Naive thymus-derived CD8-positive, alpha-beta T cell (primary cell): ENCODE measurements around the gene IFNA5. TPM values are rescaled to one million over a fixed set of nuclear protein-coding genes. Genes with fewer than 3 reads are reported as not detected.

ENCODE experiments used
- ATAC-seq, 2 donors: fragments of 150-1000 bp; cut with Tn5 transposase in 1 of 2; sonication (Bioruptor Pico), chemical (Tn5 transposase) in 1 of 2; 1 replicate in 1 of 2; 2 replicates in 1 of 2; pipeline ENCODE4 v1.10.0; 2021; ENCODE audit warnings: mild to moderate bottlenecking in 2 of 2, moderate library complexity in 2 of 2
- POLR2A ChIA-PET: fragments of 350-600 bp; sonication (Branson Sonifier 250); formaldehyde crosslinking; loops from one replicate; lab custom pipeline; 2021; ENCODE audit warnings: antibody characterized with exemption; lab: Charles Lee
- DNase-seq, 10 donors: peaks; one replicate each; pipeline versions ENCODE4 v3.0.0 to v3.0.0-alpha.2; 2020 to 2022
- H3K27ac Mint-ChIP-seq, 10 donors: one replicate each; pipeline ENCODE4 v1.8.0; 2020 to 2022; ENCODE audit warnings: mild to moderate bottlenecking in 10 of 10, mixed read lengths in 10 of 10, moderate library complexity in 4 of 10, inconsistent platforms in 1 of 10
- H3K27me3 Mint-ChIP-seq, 5 donors: one replicate each; pipeline ENCODE4 v1.8.0; 2021 to 2022; ENCODE audit warnings: mixed read lengths in 5 of 5
- H3K36me3 Mint-ChIP-seq, 3 donors: one replicate each; pipeline ENCODE4 v1.8.0; 2020 to 2022; ENCODE audit warnings: mixed read lengths in 3 of 3, mild to moderate bottlenecking in 2 of 3, inconsistent platforms in 1 of 3
- H3K4me1 Mint-ChIP-seq, 4 donors: one replicate each; pipeline ENCODE4 v1.8.0; 2021 to 2022; ENCODE audit warnings: mixed read lengths in 4 of 4
- H3K4me3 Mint-ChIP-seq, 10 donors: one replicate each; pipeline ENCODE4 v1.8.0; 2020 to 2022; ENCODE audit warnings: mild to moderate bottlenecking in 10 of 10, mixed read lengths in 10 of 10, moderate library complexity in 6 of 10, inconsistent platforms in 1 of 10
- H3K9me3 Mint-ChIP-seq, 9 donors: one replicate each; pipeline ENCODE4 v1.8.0; 2020 to 2022; ENCODE audit warnings: mixed read lengths in 9 of 9, mild to moderate bottlenecking in 3 of 9, inconsistent platforms in 1 of 9, moderate library complexity in 1 of 9
- polyA plus RNA-seq, 3 donors: library from polyadenylated mRNA; unstranded; fragments of 300-500 nt; fragmentation: Illumina TruSeq; gene quantifications; one replicate each; pipeline ENCODE4 v1.2.3, GENCODE V29; 2021
- total RNA-seq, 8 experiments: library from RNA in 2 of 8; stranded (reverse) in 2 of 8; gene quantifications; one replicate each; pipeline ENCODE4 v1.2.3 and lab custom pipeline; 2021 to 2026

Gene IFNA5
- total and polyA plus RNA-seq, 5 experiments from 2014 or later = 0.52 TPM; not detected in 4

- no peak overlapping the region for H3K27ac Mint-ChIP-seq
- ATAC-seq = no peak
- POLR2A ChIA-PET = no interaction called here
- peaks cover 0 to 5% (median 0%) of the 10 kb centered on the region in 3 donors for H3K36me3 Mint-ChIP-seq
- no peak for DNase-seq
- H3K27me3 Mint-ChIP-seq = peaks cover 11 to 39% (median 16%) of the 10 kb centered on the region in 5 donors
- no peak overlapping the region for H3K4me3 Mint-ChIP-seq
- no peaks in the 10 kb centered on the region for H3K4me1 Mint-ChIP-seq
- H3K9me3 Mint-ChIP-seq = no peaks in the 10 kb centered on the region
These were observed 17.8 kb downstream of the IFNA5 start for GRCh38 chr9:21287280-21287679.

- POLR2A ChIA-PET = no interaction called here
- Mint-ChIP-seq H3K9me3 (no peaks in the 10 kb centered on the region), H3K27me3 (peaks cover 12 to 39% (median 15%) of the 10 kb centered on the region in 5 donors), H3K27ac (no peak overlapping the region), H3K36me3 (peaks cover 0 to 5% (median 0%) of the 10 kb centered on the region in 3 donors), H3K4me1 (no peaks in the 10 kb centered on the region), H3K4me3 (no peak overlapping the region)
- DNase-seq (no peak), ATAC-seq (no peak)
These were observed 18.5 kb downstream of the IFNA5 start for GRCh38 chr9:21286659-21287058.

GRCh38 chr9:21286099-21286498, 19.0 kb downstream of the IFNA5 start:
- POLR2A ChIA-PET = no interaction called here
- peaks cover 0 to 5% (median 0%) of the 10 kb centered on the region in 3 donors for H3K36me3 Mint-ChIP-seq
- no peak overlapping the region for H3K27ac Mint-ChIP-seq
- no peaks in the 10 kb centered on the region for H3K4me1 Mint-ChIP-seq
- no peak for ATAC-seq
- H3K27me3 Mint-ChIP-seq = peaks cover 12 to 39% (median 17%) of the 10 kb centered on the region in 5 donors
- H3K9me3 Mint-ChIP-seq = no peaks in the 10 kb centered on the region
- no peak overlapping the region for H3K4me3 Mint-ChIP-seq
- DNase-seq = no peak

GRCh38 chr9:21281275-21281674, 23.8 kb downstream of the IFNA5 start:
- no peak for ATAC-seq
- POLR2A ChIA-PET = no interaction called here
- H3K4me1 Mint-ChIP-seq = no peaks in the 10 kb centered on the region
- peaks cover 11 to 24% (median 16%) of the 10 kb centered on the region in 5 donors for H3K27me3 Mint-ChIP-seq
- no peak overlapping the region for H3K4me3 Mint-ChIP-seq
- no peaks in the 10 kb centered on the region for H3K36me3 Mint-ChIP-seq
- H3K27ac Mint-ChIP-seq = peak overlapping the region in 1 of 10 donors; percentile 82
- DNase-seq = no peak
- H3K9me3 Mint-ChIP-seq = peaks cover 0 to under 1% (median 0%) of the 10 kb centered on the region in 9 donors

GRCh38 chr9:21268347-21268657, 36.8 kb downstream of the IFNA5 start:
- Mint-ChIP-seq H3K4me3 (no peak overlapping the region), H3K36me3 (peaks cover 0 to 2% (median 0%) of the 10 kb centered on the region in 3 donors), H3K27ac (peak overlapping the region in 1 of 10 donors; percentile 54), H3K9me3 (peaks cover 0 to 26% (median 2%) of the 10 kb centered on the region in 9 donors), H3K4me1 (peaks cover 0 to 9% (median 1%) of the 10 kb centered on the region in 4 donors), H3K27me3 (peaks cover 6 to 14% (median 12%) of the 10 kb centered on the region in 5 donors)
- POLR2A ChIA-PET = no interaction called here
- ATAC-seq = no peak
- DNase-seq = no peak

- ATAC-seq (no peak), DNase-seq (no peak)
- peaks cover 0 to 9% (median 1%) of the 10 kb centered on the region in 4 donors for H3K4me1 Mint-ChIP-seq
- H3K27me3 Mint-ChIP-seq = peaks cover 2 to 12% (median 9%) of the 10 kb centered on the region in 5 donors
- H3K36me3 Mint-ChIP-seq = no peaks in the 10 kb centered on the region
- POLR2A ChIA-PET = no interaction called here
- no peak overlapping the region for H3K4me3 Mint-ChIP-seq
- peaks cover 0 to 20% (median 2%) of the 10 kb centered on the region in 9 donors for H3K9me3 Mint-ChIP-seq
- peak overlapping the region in 1 of 10 donors; percentile 54 for H3K27ac Mint-ChIP-seq
These were observed 37.4 kb downstream of the IFNA5 start for GRCh38 chr9:21267485-21268346.

GRCh38 chr9:21266733-21267484, 38.2 kb downstream of the IFNA5 start:
- Mint-ChIP-seq H3K36me3 (no peaks in the 10 kb centered on the region), H3K27ac (no peak overlapping the region), H3K4me3 (no peak overlapping the region), H3K27me3 (peaks cover 2 to 12% (median 7%) of the 10 kb centered on the region in 5 donors), H3K9me3 (peaks cover 0 to 13% (median 2%) of the 10 kb centered on the region in 9 donors), H3K4me1 (peaks cover 0 to 9% (median 1%) of the 10 kb centered on the region in 4 donors)
- no peak for DNase-seq
- POLR2A ChIA-PET = no interaction called here
- ATAC-seq = no peak

- POLR2A ChIA-PET = no interaction called here
- Mint-ChIP-seq H3K27ac (no peak overlapping the region), H3K27me3 (peaks cover 0 to 8% (median 7%) of the 10 kb centered on the region in 5 donors), H3K36me3 (no peaks in the 10 kb centered on the region), H3K4me1 (peaks cover 0 to 9% (median 1%) of the 10 kb centered on the region in 4 donors), H3K4me3 (no peak overlapping the region), H3K9me3 (peaks cover 0 to 3% (median 0%) of the 10 kb centered on the region in 9 donors)
- ATAC-seq (no peak), DNase-seq (no peak)
These were observed 39.5 kb downstream of the IFNA5 start for GRCh38 chr9:21265421-21266189.

GRCh38 chr9:21255538-21256212, 49.4 kb downstream of the IFNA5 start:
- Mint-ChIP-seq H3K27me3 (peaks cover 0 to 11% (median 3%) of the 10 kb centered on the region in 5 donors), H3K27ac (peak overlapping the region in 1 of 10 donors; percentile 9), H3K36me3 (no peaks in the 10 kb centered on the region), H3K9me3 (no peaks in the 10 kb centered on the region), H3K4me1 (peaks cover 6 to 8% (median 7%) of the 10 kb centered on the region in 4 donors), H3K4me3 (no peak overlapping the region)
- POLR2A ChIA-PET = no interaction called here
- DNase-seq (no peak), ATAC-seq (no peak)
